GM12878 (cell line): ENCODE measurements around the gene PIGU. TPM values are rescaled to one million over a fixed set of nuclear protein-coding genes. Genes with fewer than 3 reads are reported as not detected.
A peak's percentile ranks its signal among the peaks of the same experiment; 100 is the strongest.

Source experiments
- ATAC-seq: fragments of 200-7000 bp; cut with Tn5 transposase; 3 replicates; pipeline ENCODE4 v1.9.1; 2020; ENCODE audit warnings: mild to moderate bottlenecking, moderate library complexity
- BruUV-seq: library from RNA; stranded (reverse); fragments of 400-500 nt; replicated peaks from 2 replicates; lab custom pipeline; 2021; lab: Mats Ljungman, UMichigan
- CTCF ChIA-PET: fragments of 300-600 bp; sonication (Branson Sonifier 250); formaldehyde crosslinking; extraction: SDS; loops from one replicate; lab custom pipeline; 2021; ENCODE audit warnings: inconsistent platforms; lab: Yijun Ruan, JAX
- POLR2A ChIA-PET: fragments of 350-600 bp; formaldehyde crosslinking; extraction: SDS; loops from one replicate; lab custom pipeline; 2021; ENCODE audit warnings: inconsistent platforms; lab: Charles Lee
- RAD21 ChIA-PET: fragments of 300-600 bp; sonication (Branson Sonifier 250); formaldehyde crosslinking; loops from one replicate; lab custom pipeline; 2023; ENCODE audit warnings: antibody characterized with exemption; ENCODE audit not compliant: unreplicated experiment; lab: Charles Lee
- SMC1A ChIA-PET: fragments of 300-600 bp; sonication (Branson Sonifier 250); formaldehyde crosslinking; loops from one replicate; lab custom pipeline; 2023; ENCODE audit not compliant: unreplicated experiment, uncharacterized antibody; lab: Charles Lee
- DNase-seq: peaks from one replicate; pipeline ENCODE4 v3.0.0-alpha.2; 2011; ENCODE audit warnings: low read depth, low spot score
- FAIRE-seq: peaks from 3 replicates; lab custom pipeline; 2011; peaks lifted over from hg19 to GRCh38; lab: Jason Lieb, UNC
- H2AFZ ChIP-seq: 2 replicates; pipeline ENCODE4 v1.6.0; 2011; ENCODE audit warnings: low read depth, low read length, control low read depth; ENCODE audit not compliant: control insufficient read depth
- H3K27ac ChIP-seq: 2 replicates; pipeline ENCODE4 v1.5.1; 2011; ENCODE audit warnings: control low read depth; ENCODE audit not compliant: control insufficient read depth, insufficient read depth
- H3K27me3 ChIP-seq, 2 experiments: replicated peaks in 1 of 2; 2 replicates each; pipeline versions ENCODE4 v1.6.0 to v1.6.1; 2011; ENCODE audit warnings: low read length in 1 of 2; ENCODE audit not compliant: control insufficient read depth in 2 of 2, insufficient read depth in 2 of 2
- H3K36me3 ChIP-seq, 2 experiments: 2 replicates each; pipeline ENCODE4 v1.5.1; 2011; ENCODE audit warnings: low read length in 1 of 2; ENCODE audit not compliant: control insufficient read depth in 2 of 2, insufficient read depth in 2 of 2
- H3K4me1 ChIP-seq: 2 replicates; pipeline ENCODE4 v1.6.1; 2011; ENCODE audit warnings: mild to moderate bottlenecking, low read length, moderate library complexity, mixed read lengths; ENCODE audit not compliant: control insufficient read depth, insufficient read depth
- H3K4me2 ChIP-seq: 2 replicates; pipeline ENCODE4 v1.6.0; 2011; ENCODE audit warnings: control low read depth; ENCODE audit not compliant: control insufficient read depth, insufficient read depth
- H3K4me3 ChIP-seq: fragments of 200-600 bp; sonication (generic); 2 replicates; pipeline ENCODE4 v1.5.1; 2016
- H3K79me2 ChIP-seq: 2 replicates; pipeline ENCODE4 v1.6.0; 2011; ENCODE audit warnings: low read length; ENCODE audit not compliant: control insufficient read depth, insufficient read depth
- H3K9ac ChIP-seq: 2 replicates; pipeline ENCODE4 v1.8.0; 2011; ENCODE audit warnings: low read length, control low read depth, mixed read lengths; ENCODE audit not compliant: control insufficient read depth, insufficient read depth
- H3K9me3 ChIP-seq: replicated peaks from 3 replicates; pipeline ENCODE4 v1.5.1; 2011; ENCODE audit warnings: mild to moderate bottlenecking, low read length; ENCODE audit not compliant: control insufficient read depth, insufficient read depth
- H4K20me1 ChIP-seq: 2 replicates; pipeline ENCODE4 v1.6.0; 2011; ENCODE audit not compliant: control insufficient read depth, insufficient read depth
- BMI1 ChIP-seq: fragments of 450-650 bp; IDR thresholded peaks from 2 replicates; pipeline ENCODE4 v1.6.1; 2016; ENCODE audit warnings: mild to moderate bottlenecking, moderate library complexity, borderline replicate concordance
- CREB1 ChIP-seq: IDR thresholded peaks from 2 replicates; pipeline ENCODE4 v1.6.1; 2012; ENCODE audit warnings: low read depth, mild to moderate bottlenecking, inconsistent platforms
- MTA2 ChIP-seq: fragments of 450-650 bp; IDR thresholded peaks from 2 replicates; pipeline ENCODE4 v1.6.1; 2016; ENCODE audit warnings: low read depth, mild to moderate bottlenecking, moderate library complexity
- SMARCA5 ChIP-seq: fragments of 450-650 bp; IDR thresholded peaks from 2 replicates; pipeline ENCODE4 v1.6.1; 2017; ENCODE audit warnings: mild to moderate bottlenecking
- TCF3 ChIP-seq: IDR thresholded peaks from 2 replicates; pipeline ENCODE4 v1.6.1; 2012; ENCODE audit warnings: low read depth, mild to moderate bottlenecking, low read length, borderline replicate concordance; ENCODE audit not compliant: insufficient read depth
- WGBS: methylation state at CpG from one replicate; pipeline ENCODE4 v1.1.6; 2016; ENCODE audit warnings: low lambda C conversion rate; ENCODE audit not compliant: insufficient replicate concordance, insufficient coverage; ENCODE audit errors: missing lambda C conversion rate; 5-methylcytosine and 5-hydroxymethylcytosine counted together
- in situ Hi-C: fragments of 300-500 bp; cut with MboI; formaldehyde crosslinking; loops from 9 replicates; pipeline ENCODE4 v1.14.3; 2018; ENCODE audit warnings: mixed read lengths
- intact Hi-C: fragments of 100-400 bp; cut with micrococcal nuclease; formaldehyde crosslinking; loops from one replicate; pipeline ENCODE4 v1.14.2; 2022; ENCODE audit not compliant: unreplicated experiment
- polyA plus RNA-seq, 11 experiments: library from polyadenylated mRNA; depleted of rRNA in 4 of 11; unstranded in 6 of 11; stranded (reverse) in 5 of 11; fragments of >200 nt; fragmentation: Nextera tagmentation in 4 of 11; fragmentation: Illumina TruSeq in 1 of 11; extraction: Ambion mirVana in 4 of 11; extraction: Trizol in 1 of 11; gene quantifications; 1 replicate in 1 of 11; 2 replicates in 10 of 11; pipeline versions ENCODE4 v1.2.1 to v1.2.3, GENCODE V29; 2011 to 2016; ENCODE audit warnings: inconsistent platforms in 2 of 11, missing spikeins in 2 of 11, low read depth in 1 of 11
- total RNA-seq, 4 experiments: library from RNA; depleted of rRNA in 3 of 4; stranded (reverse); fragments of >200 nt in 3 of 4; fragmentation: Illumina TruSeq in 1 of 4; extraction: Trizol in 1 of 4; gene quantifications; 2 replicates each; pipeline versions ENCODE4 v1.2.1 to v1.2.3, GENCODE V29; 2013 to 2021
- TF ChIP-seq, protein P1 (sequence below): IDR thresholded peaks from 2 replicates; pipeline ENCODE4 v1.6.1; 2012; ENCODE audit warnings: improper control_type of control experiment, low read depth, low read length; ENCODE audit not compliant: insufficient replicate concordance
- TF ChIP-seq, protein P2 (sequence below): fragments of 450-650 bp; formaldehyde crosslinking; IDR thresholded peaks from 2 replicates; pipeline ENCODE4 v1.4.0; 2020; ENCODE audit warnings: mild to moderate bottlenecking, moderate library complexity

PIGU gene
- total and polyA plus RNA-seq, 10 of the 15 experiments (the other 5 are each of a cell fraction or from before 2014, with no cell fraction given): 4.1 to 88.2 (median 25.0) TPM

DNA sequence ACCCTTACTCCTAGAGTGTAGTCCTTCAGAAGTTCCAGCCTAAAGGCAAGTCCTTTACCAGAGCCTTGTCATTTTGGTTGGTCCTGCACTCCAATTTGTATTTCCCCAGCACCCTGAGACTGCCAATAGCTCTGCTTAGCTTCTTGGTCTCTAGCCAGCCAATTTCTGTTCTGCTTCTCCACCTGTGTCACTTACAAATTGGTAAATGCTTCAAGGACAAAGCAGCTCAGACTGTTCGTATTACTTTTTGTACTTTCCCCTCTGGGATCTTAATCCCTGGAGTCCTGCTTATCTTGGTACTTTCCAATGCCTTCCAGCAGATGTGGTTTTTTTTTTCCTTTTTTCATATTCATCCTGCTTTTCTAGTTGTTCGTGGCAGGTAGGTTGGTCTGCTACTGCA, 25.7 kb downstream of the PIGU start:
- Histone ChIP-seq H3K4me3 (no peak overlapping the region), H2AFZ (no peak overlapping the region), H4K20me1 (no peaks in the 10 kb centered on the region), H3K79me2 (no peaks in the 10 kb centered on the region), H3K27ac (no peak overlapping the region), H3K36me3 (peaks cover 0 to 3% of the 10 kb centered on the region in 2 experiments; a peak in 1 of 4 replicates), H3K4me1 (no peaks in the 10 kb centered on the region), H3K27me3 (no peaks in the 10 kb centered on the region), H3K9me3 (no peaks in the 10 kb centered on the region), H3K4me2 (no peak overlapping the region), H3K9ac (no peak overlapping the region)
- in situ Hi-C loops: no loop called here
- intact Hi-C loops: no loop called here
- TSS peak; percentile 46 for BruUV-seq
- ATAC-seq (no peak), FAIRE-seq (no peak), DNase-seq (no peak)
- TF ChIP-seq BMI1: no peak
- TF ChIP-seq TCF3: no peak
- 100% methylated on average over 2 of the region's 2 CpGs for WGBS
- POLR2A ChIA-PET: no interaction called here
- RAD21 ChIA-PET: interaction anchor here (1.0 to 1.1 kb wide), 2 partner anchors 15 to 119 kb away, joined by 3 read pairs; no protein-coding TSS in a partner anchor
- SMC1A ChIA-PET: interaction anchor here (1.2 to 1.8 kb wide), 2 partner anchors 30 to 119 kb away, joined by 3 to 5 read pairs; no protein-coding TSS in a partner anchor
- CTCF ChIA-PET: interaction anchor here (0.7 to 1.9 kb wide), 3 partner anchors 8 to 355 kb away, joined by 3 to 4 read pairs (median 4); no protein-coding TSS in a partner anchor

GRCh38 chr20:34647737-34648136, 29.2 kb downstream of the PIGU start:
- FAIRE-seq: no peak
- Histone ChIP-seq H2AFZ (no peak overlapping the region), H3K4me1 (no peaks in the 10 kb centered on the region), H3K9me3 (no peaks in the 10 kb centered on the region), H3K4me2 (no peak overlapping the region), H3K27me3 (no peaks in the 10 kb centered on the region), H4K20me1 (no peaks in the 10 kb centered on the region), H3K36me3 (peaks cover 0 to 5% of the 10 kb centered on the region in 2 experiments; a peak in 2 of 4 replicates), H3K4me3 (no peak overlapping the region), H3K27ac (no peak overlapping the region), H3K9ac (no peak overlapping the region), H3K79me2 (no peaks in the 10 kb centered on the region)
- DNase-seq: no peak
- BruUV-seq: no TSS peak
- in situ Hi-C loops: no loop called here
- POLR2A ChIA-PET: interaction anchor here (0.7 kb wide), 1 partner anchor 135 kb away, joined by 5 read pairs; no protein-coding TSS in a partner anchor
- RAD21 ChIA-PET: no interaction called here
- ATAC-seq: no peak
- intact Hi-C loops: no loop called here
- CTCF ChIA-PET: interaction anchor here (1.1 kb wide), 1 partner anchor 108 kb away, joined by 3 read pairs; no protein-coding TSS in a partner anchor
- WGBS: 97% methylated on average over 1 of the region's 1 CpG
- SMC1A ChIA-PET: no interaction called here
- TF ChIP-seq, protein P1, sequence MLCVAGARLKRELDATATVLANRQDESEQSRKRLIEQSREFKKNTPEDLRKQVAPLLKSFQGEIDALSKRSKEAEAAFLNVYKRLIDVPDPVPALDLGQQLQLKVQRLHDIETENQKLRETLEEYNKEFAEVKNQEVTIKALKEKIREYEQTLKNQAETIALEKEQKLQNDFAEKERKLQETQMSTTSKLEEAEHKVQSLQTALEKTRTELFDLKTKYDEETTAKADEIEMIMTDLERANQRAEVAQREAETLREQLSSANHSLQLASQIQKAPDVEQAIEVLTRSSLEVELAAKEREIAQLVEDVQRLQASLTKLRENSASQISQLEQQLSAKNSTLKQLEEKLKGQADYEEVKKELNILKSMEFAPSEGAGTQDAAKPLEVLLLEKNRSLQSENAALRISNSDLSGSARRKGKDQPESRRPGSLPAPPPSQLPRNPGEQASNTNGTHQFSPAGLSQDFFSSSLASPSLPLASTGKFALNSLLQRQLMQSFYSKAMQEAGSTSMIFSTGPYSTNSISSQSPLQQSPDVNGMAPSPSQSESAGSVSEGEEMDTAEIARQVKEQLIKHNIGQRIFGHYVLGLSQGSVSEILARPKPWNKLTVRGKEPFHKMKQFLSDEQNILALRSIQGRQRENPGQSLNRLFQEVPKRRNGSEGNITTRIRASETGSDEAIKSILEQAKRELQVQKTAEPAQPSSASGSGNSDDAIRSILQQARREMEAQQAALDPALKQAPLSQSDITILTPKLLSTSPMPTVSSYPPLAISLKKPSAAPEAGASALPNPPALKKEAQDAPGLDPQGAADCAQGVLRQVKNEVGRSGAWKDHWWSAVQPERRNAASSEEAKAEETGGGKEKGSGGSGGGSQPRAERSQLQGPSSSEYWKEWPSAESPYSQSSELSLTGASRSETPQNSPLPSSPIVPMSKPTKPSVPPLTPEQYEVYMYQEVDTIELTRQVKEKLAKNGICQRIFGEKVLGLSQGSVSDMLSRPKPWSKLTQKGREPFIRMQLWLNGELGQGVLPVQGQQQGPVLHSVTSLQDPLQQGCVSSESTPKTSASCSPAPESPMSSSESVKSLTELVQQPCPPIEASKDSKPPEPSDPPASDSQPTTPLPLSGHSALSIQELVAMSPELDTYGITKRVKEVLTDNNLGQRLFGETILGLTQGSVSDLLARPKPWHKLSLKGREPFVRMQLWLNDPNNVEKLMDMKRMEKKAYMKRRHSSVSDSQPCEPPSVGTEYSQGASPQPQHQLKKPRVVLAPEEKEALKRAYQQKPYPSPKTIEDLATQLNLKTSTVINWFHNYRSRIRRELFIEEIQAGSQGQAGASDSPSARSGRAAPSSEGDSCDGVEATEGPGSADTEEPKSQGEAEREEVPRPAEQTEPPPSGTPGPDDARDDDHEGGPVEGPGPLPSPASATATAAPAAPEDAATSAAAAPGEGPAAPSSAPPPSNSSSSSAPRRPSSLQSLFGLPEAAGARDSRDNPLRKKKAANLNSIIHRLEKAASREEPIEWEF: no peak
- TF ChIP-seq, protein P2, sequence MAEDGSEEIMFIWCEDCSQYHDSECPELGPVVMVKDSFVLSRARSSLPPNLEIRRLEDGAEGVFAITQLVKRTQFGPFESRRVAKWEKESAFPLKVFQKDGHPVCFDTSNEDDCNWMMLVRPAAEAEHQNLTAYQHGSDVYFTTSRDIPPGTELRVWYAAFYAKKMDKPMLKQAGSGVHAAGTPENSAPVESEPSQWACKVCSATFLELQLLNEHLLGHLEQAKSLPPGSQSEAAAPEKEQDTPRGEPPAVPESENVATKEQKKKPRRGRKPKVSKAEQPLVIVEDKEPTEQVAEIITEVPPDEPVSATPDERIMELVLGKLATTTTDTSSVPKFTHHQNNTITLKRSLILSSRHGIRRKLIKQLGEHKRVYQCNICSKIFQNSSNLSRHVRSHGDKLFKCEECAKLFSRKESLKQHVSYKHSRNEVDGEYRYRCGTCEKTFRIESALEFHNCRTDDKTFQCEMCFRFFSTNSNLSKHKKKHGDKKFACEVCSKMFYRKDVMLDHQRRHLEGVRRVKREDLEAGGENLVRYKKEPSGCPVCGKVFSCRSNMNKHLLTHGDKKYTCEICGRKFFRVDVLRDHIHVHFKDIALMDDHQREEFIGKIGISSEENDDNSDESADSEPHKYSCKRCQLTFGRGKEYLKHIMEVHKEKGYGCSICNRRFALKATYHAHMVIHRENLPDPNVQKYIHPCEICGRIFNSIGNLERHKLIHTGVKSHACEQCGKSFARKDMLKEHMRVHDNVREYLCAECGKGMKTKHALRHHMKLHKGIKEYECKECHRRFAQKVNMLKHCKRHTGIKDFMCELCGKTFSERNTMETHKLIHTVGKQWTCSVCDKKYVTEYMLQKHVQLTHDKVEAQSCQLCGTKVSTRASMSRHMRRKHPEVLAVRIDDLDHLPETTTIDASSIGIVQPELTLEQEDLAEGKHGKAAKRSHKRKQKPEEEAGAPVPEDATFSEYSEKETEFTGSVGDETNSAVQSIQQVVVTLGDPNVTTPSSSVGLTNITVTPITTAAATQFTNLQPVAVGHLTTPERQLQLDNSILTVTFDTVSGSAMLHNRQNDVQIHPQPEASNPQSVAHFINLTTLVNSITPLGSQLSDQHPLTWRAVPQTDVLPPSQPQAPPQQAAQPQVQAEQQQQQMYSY (CRISPR knock-in tag): no peak
- TF ChIP-seq MTA2 (no peak), SMARCA5 (no peak), CREB1 (no peak)
